H1 (cell line): ENCODE measurements around the gene AMBP. TPM values are rescaled to one million over a fixed set of nuclear protein-coding genes. Genes with fewer than 3 reads are reported as not detected.

Source experiments
- GABPA ChIP-seq: IDR thresholded peaks from 2 replicates; pipeline ENCODE4 v1.6.1; 2011; ENCODE audit warnings: mild to moderate bottlenecking, low read length, moderate library complexity, borderline replicate concordance; ENCODE audit not compliant: insufficient read depth
- polyA plus RNA-seq, 7 experiments: library from polyadenylated mRNA; depleted of rRNA in 3 of 7; stranded (reverse) in 5 of 7; unstranded in 2 of 7; fragments of >200 nt in 5 of 7; fragments of 200-250 nt in 2 of 7; gene quantifications; 1 replicate in 5 of 7; 2 replicates in 1 of 7; 4 replicates in 1 of 7; pipeline versions ENCODE4 v1.2.1 to v1.2.3, GENCODE V29; 2011 to 2013; ENCODE audit warnings: missing spikeins in 2 of 7, mixed read lengths in 2 of 7
- total RNA-seq: library from RNA; stranded (reverse); fragmentation: NEBNext Ultra II Directional; extraction: Animal tissue kit (Norgen Biotek cat#: 25700); gene quantifications from 2 replicates; pipeline ENCODE4 v1.2.1, GENCODE V29; 2021

AMBP gene
- total and polyA plus RNA-seq, 2 of the 8 experiments (the other 6 are each of a cell fraction or from before 2014, with no cell fraction given) = 3.0 to 4.0 TPM

DNA sequence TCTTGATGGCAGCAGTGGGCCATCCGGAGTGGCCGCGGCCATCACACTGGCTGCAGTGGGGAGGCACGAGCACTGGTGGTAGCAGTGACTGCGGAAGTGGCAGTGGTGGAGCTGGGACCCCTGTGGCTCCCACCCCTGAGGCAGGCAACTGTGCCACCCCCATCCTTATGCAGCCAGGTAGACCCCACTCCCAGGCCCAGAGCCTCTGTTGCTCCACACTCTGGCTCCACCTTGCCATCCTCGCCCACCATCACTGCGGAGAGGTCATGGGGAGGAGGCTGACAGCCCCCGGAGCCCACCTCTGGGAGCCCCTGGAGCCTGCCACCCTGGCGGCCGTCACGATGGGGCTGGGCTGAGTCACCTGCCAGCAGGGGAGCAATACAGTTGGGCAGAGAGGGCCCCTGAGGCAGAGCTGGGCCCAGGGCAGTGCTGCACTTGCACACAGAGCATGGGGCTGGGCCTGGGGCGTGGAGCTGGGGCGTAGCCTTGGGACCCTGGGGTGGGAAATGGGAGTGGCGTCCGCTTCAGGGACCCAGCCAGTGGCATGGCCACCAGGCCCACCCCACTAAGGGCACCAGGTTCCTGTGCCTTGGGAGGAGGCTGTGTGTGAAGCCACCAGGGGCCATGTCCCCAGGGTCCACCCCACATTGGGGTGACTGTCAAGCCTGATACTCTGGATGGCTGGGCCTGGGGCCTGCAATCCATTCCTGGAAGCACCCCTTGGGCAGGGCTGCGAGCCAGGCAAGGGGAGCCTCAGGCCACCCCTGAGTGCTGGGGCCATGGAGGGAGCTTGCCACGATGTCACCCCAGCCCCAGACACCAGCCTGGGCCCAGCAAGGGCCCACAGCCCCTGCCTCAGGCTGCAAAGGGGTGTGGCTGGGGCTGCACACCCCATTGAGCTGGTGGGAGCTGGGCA lies 7.7 kb downstream of the AMBP start (continued):
- TF ChIP-seq GABPA = no peak
- TF ChIP-seq, all 59 proteins: peak for 0
